GM18873 (cell line): Measurements from ENCODE around the gene INHBB.

Experiments
- ATAC-seq: cut with Tn5 transposase; IDR thresholded peaks from one replicate; pipeline ENCODE4 v1.9.1; 2021; ENCODE audit warnings: mild to moderate bottlenecking, moderate library complexity, moderate number of reproducible peaks; ENCODE audit not compliant: unreplicated experiment, low FRiP score

INHBB gene

DNA sequence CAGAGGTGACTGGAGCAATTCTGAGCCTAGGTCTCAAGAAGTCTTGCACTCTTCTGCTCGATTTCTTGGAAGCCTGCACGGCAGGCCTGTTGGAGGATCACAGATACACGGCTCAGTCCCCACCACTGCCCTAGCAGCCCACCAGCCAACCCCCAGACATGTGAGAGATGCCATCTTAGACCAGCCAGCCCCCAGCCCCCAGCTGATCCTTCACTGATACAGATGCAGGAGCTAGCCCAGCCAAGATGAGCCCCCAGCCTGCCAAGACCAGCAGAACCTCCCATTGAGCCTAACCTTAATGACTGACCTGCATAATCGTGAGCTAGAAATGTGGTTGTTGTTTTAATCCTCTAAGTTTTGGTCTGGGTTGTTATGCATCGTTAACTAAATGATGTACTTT, 47.5 kb downstream of the INHBB start:
- ATAC-seq: no peak

DNA sequence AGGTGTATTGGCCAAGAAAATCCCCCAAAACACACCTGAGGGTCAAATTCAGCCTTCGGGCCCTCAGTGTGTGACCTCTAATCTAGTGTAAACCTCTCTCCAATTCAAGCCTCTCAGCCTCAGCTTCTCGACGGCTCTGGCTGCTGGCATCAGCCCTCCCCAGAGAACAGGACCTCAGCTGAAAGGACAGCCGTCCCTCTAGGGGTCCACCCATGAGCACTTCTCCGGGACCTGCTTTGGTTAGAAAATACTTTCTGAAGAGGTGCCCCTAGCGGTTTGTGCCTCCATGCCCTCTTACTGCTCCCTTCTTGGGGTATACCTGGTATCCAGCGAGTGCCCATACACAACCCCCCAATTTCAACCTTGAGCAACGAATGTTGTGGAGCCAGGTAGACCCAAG, 48.8 kb downstream of the INHBB start:
- no peak for ATAC-seq

GRCh38 chr2:120395221-120396012, 49.5 kb downstream of the INHBB start:
- no peak for ATAC-seq

GRCh38 chr2:120396013-120396860, 50.3 kb downstream of the INHBB start:
- no peak for ATAC-seq

DNA sequence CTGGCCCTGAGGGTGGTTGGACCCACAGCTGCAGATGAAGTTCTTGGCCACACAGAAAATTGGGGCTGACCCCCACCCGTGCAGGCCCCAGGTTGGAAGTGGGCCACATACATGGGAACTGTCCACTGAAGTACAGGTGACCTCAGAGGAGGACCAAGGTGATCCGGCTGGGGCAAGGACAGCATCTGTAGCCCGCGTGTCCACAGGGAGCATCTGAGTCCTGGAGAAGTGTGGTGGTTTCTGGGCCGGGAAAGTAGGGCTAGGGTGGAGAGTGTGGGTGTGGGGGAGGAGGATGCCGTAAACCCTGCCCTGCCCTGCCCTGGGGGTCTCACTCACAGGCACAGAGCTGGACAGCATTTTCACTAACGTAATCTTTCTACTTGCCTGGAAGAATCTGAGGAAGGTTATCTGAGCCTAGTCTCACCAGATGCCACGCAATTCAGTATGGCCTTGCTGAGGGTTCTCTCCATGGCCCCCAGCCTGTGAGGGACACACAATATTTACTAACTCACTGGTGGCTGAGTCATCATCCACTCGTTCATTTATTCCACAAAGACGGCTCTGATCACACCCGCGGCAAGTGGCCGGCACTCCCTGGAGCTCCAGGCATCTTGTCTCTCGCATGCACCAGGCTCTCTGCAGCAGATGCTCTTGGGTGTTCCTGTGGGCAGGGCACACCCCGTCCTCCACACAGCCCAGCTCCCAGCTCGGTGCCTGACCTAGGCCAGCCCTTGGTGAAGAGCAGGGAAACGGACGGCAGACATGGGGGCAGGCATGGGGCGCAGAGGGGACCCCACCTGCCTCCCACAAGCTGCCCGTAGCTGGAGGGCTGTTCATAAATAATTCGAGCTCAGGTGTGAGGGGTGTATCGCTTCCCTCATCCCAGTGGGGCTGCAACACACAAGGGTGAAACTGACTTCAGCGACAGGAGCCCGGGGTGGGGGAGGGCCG, 51.2 kb downstream of the INHBB start:
- no peak for ATAC-seq

DNA sequence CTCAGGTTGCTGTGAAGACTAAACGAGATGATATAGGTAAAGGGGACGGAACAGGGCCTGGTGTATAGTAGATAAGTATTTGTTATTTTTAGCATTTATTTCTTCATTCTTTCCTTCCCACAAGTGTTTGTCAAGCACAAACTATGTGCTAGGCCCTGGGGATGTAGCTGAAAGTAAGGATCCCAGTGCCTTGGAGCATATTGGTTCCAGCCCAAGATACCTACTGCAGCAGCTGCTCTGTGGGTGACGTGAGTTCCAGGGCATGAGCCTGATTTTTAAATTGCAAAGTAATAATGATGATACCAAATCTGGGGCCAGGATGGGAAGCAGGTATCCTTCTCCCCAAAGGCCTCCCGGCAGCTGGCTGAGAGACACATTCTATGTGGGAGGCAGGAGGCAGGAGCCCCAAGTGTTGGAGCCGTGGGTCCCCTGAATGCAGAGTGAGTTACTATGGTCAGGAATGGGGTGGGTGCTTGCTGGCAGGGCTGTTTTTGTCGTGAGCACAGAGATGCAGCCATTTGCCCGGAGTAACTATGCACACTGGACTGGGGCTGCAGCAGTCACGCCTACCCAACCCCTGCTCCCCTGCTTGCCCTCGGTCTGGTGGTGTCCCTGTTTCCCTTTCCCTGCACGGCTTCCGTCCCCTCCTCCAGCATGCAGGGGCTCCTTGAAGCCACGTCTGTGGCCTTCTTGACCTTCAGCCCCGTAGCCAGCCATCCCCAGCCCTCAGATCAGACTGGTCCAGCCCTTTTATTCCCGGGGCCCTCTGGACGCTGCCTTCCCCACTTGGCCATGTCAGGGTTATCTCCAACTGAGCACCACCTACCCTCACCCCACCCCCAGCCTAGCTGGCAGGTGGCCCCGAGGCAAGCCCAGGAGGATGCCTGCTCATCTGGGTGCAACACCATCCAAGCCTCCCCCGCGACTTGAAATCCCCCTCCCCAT, 52.4 kb downstream of the INHBB start:
- no peak for ATAC-seq

DNA sequence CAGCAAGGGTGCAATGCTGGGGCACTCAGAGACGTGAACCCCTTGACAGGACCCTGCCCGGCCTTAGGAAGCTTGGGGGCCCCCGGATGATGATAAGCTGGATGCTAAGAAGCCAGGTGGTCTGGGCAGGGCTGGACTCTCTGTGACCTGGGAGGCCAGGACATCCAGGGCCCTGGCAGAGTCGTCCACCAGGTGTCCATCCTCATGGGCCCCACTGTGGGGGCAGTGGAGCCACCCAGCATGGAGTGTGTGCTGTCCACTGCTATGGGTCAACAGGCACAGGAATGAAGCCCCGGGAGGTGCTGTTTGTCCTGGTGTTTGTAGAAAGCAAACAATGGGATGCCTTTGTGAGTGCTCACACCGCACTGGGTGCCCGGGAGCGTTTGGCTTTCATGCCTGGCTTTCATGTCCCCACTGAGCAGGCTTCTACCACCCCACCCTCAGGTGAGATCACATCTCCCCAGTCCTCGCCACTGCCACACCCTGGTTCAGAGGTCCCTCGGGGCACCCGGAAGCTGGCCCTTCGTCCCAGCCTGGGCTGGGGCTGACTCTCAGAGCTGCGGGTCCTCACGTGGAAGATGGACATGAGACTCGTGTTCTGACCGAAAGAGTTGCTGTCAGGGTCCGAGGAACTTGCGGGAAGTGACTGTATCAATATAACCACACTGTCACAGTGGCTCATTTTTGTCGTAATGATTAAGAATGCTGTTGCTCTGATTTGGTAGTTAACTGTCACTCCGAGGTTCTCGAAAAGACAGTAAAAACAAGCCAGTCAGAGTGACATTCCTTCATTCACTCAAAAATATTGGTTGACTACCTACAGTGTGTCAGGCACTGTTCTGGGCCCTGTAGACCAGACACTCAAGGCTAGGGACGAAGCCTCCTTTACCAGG, 53.3 kb downstream of the INHBB start:
- no peak for ATAC-seq

DNA sequence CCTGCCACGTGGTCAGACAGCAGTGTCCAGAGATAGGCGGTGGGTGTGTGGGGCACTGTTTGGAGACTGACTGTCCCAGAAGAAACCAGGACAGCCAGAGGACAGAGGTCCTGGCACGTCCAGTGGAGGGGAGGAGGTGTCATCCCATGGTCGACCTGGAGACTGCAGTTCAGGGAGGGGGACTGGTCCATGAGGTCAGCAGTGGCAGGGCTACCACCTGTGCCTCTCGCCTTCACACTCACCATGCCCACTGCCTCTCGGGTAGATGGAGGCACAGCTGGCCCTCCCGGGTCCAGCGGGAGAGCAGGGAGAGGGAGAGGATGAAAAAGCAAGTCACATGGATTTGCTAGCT, 53.9 kb downstream of the INHBB start:
- no peak for ATAC-seq

GRCh38 chr2:120400551-120400950, 54.6 kb downstream of the INHBB start:
- ATAC-seq: no peak
